Natural killer cell (primary cell): ENCODE data around the gene ATP2C2. TPM values are rescaled to one million over a fixed set of nuclear protein-coding genes. Genes with fewer than 3 reads are reported as not detected.

Source experiments
- ATAC-seq, 3 donors: fragments of 150-1000 bp in 2 of 3; fragments of 200-7000 bp in 1 of 3; cut with Tn5 transposase; 1 replicate in 1 of 3; 2 replicates in 2 of 3; pipeline ENCODE4 v1.10.0; 2021; ENCODE audit warnings: mild to moderate bottlenecking in 2 of 3, moderate library complexity in 2 of 3
- DNase-seq, 2 donors: peaks; one replicate each; pipeline versions ENCODE4 v3.0.0 to v3.0.0-alpha.2; 2013 to 2021; ENCODE audit warnings: mixed read lengths in 1 of 2
- H3K27ac ChIP-seq: one replicate; pipeline ENCODE4 v1.5.1; 2013; ENCODE audit warnings: mild to moderate bottlenecking, low read length
- H3K27me3 ChIP-seq: one replicate; pipeline ENCODE4 v1.6.1; 2013; ENCODE audit warnings: low read length; ENCODE audit not compliant: control insufficient read depth, insufficient read depth
- H3K36me3 ChIP-seq: one replicate; pipeline ENCODE4 v1.6.1; 2013; ENCODE audit warnings: low read length; ENCODE audit not compliant: control insufficient read depth, insufficient read depth
- H3K4me1 ChIP-seq: one replicate; pipeline ENCODE4 v1.6.1; 2013; ENCODE audit warnings: low read length; ENCODE audit not compliant: control insufficient read depth, insufficient read depth
- H3K4me3 ChIP-seq: one replicate; pipeline ENCODE4 v1.5.1; 2013; ENCODE audit warnings: low read length
- H3K9me3 ChIP-seq: one replicate; pipeline ENCODE4 v1.6.1; 2013; ENCODE audit warnings: low read length; ENCODE audit not compliant: control insufficient read depth, insufficient read depth
- H3K27ac Mint-ChIP-seq, 2 donors: one replicate each; pipeline ENCODE4 v1.8.0; 2022; ENCODE audit warnings: mild to moderate bottlenecking in 2 of 2, mixed read lengths in 2 of 2, moderate library complexity in 1 of 2
- H3K27me3 Mint-ChIP-seq, 2 donors: one replicate each; pipeline ENCODE4 v1.8.0; 2022; ENCODE audit warnings: low read depth in 2 of 2, mixed read lengths in 2 of 2
- H3K36me3 Mint-ChIP-seq: one replicate; pipeline ENCODE4 v1.8.0; 2022; ENCODE audit warnings: mixed read lengths
- H3K4me1 Mint-ChIP-seq, 2 donors: one replicate each; pipeline ENCODE4 v1.8.0; 2022; ENCODE audit warnings: mixed read lengths in 2 of 2
- H3K4me3 Mint-ChIP-seq: one replicate; pipeline ENCODE4 v1.8.0; 2022; ENCODE audit warnings: mild to moderate bottlenecking, moderate library complexity, mixed read lengths
- H3K9me3 Mint-ChIP-seq, 2 donors: one replicate each; pipeline ENCODE4 v1.8.0; 2022; ENCODE audit warnings: mixed read lengths in 2 of 2
- WGBS: methylation state at CpG from one replicate; pipeline ENCODE4 v1.1.7; 2013; ENCODE audit warnings: missing lambda C conversion rate; ENCODE audit not compliant: insufficient coverage; 5-methylcytosine and 5-hydroxymethylcytosine counted together
- intact Hi-C: fragments of 100-400 bp; cut with micrococcal nuclease; formaldehyde crosslinking; loops from one replicate; pipeline ENCODE4 v1.14.2; 2022
- total RNA-seq, 4 donors: library from RNA; stranded (reverse); fragments of 120-200 nt in 1 of 4; gene quantifications; one replicate each; pipeline versions ENCODE4 v1.2.3 to v1.2.4, GENCODE V29; 2013 to 2022
- TF ChIP-seq, protein P1 (sequence below): fragments of 200-600 bp; IDR thresholded peaks from one replicate; pipeline ENCODE4 v1.8.0; 2022; ENCODE audit warnings: antibody characterized with exemption

The ATP2C2 gene
- total RNA-seq, 3 donors from 2014 or later (not counting 1 experiment from before 2014, with no cell fraction given): not detected

GRCh38 chr16:84404936-84405639, 36.8 kb downstream of the ATP2C2 start:
- no peak for ATAC-seq

GRCh38 chr16:84406006-84406963, 37.9 kb downstream of the ATP2C2 start:
- H3K4me1 Mint-ChIP-seq: no peaks in the 10 kb centered on the region
- no peak overlapping the region for H3K27ac Mint-ChIP-seq
- no peak overlapping the region for H3K27ac ChIP-seq
- no peaks in the 10 kb centered on the region for H3K36me3 Mint-ChIP-seq
- no peaks in the 10 kb centered on the region for H3K36me3 ChIP-seq
- H3K4me3 ChIP-seq: no peak overlapping the region
- intact Hi-C loops: no loop called here
- H3K27me3 Mint-ChIP-seq: peaks cover 21 to 25% of the 10 kb centered on the region in 2 donors
- H3K27me3 ChIP-seq: peaks cover 2% of the 10 kb centered on the region
- no peaks in the 10 kb centered on the region for H3K4me1 ChIP-seq
- ATAC-seq: no peak
- no peak for DNase-seq
- H3K9me3 Mint-ChIP-seq: no peaks in the 10 kb centered on the region
- TF ChIP-seq, protein P1, sequence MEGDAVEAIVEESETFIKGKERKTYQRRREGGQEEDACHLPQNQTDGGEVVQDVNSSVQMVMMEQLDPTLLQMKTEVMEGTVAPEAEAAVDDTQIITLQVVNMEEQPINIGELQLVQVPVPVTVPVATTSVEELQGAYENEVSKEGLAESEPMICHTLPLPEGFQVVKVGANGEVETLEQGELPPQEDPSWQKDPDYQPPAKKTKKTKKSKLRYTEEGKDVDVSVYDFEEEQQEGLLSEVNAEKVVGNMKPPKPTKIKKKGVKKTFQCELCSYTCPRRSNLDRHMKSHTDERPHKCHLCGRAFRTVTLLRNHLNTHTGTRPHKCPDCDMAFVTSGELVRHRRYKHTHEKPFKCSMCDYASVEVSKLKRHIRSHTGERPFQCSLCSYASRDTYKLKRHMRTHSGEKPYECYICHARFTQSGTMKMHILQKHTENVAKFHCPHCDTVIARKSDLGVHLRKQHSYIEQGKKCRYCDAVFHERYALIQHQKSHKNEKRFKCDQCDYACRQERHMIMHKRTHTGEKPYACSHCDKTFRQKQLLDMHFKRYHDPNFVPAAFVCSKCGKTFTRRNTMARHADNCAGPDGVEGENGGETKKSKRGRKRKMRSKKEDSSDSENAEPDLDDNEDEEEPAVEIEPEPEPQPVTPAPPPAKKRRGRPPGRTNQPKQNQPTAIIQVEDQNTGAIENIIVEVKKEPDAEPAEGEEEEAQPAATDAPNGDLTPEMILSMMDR: no peak
- H3K4me3 Mint-ChIP-seq: no peak overlapping the region
- H3K9me3 ChIP-seq: no peaks in the 10 kb centered on the region
- 81% methylated on average over 15 of the region's 16 CpGs for WGBS

More at GRCh38 chr16:84404936-84405639, 36.8 kb downstream of the ATP2C2 start:
- Histone ChIP-seq H3K9me3 (no peaks in the 10 kb centered on the region), H3K4me3 (no peak overlapping the region), H3K4me1 (no peaks in the 10 kb centered on the region), H3K36me3 (no peaks in the 10 kb centered on the region), H3K27ac (no peak overlapping the region), H3K27me3 (peaks cover 2% of the 10 kb centered on the region)
- WGBS: 91% methylated on average over 19 of the region's 19 CpGs
- no peaks in the 10 kb centered on the region for H3K36me3 Mint-ChIP-seq
- H3K4me3 Mint-ChIP-seq: no peak overlapping the region
- DNase-seq: no peak
- intact Hi-C loops: no loop called here
- TF ChIP-seq, protein P1: no peak
- no peaks in the 10 kb centered on the region for H3K9me3 Mint-ChIP-seq
- H3K27ac Mint-ChIP-seq: no peak overlapping the region
- H3K27me3 Mint-ChIP-seq: peaks cover 23 to 25% of the 10 kb centered on the region in 2 donors
- no peaks in the 10 kb centered on the region for H3K4me1 Mint-ChIP-seq

DNA sequence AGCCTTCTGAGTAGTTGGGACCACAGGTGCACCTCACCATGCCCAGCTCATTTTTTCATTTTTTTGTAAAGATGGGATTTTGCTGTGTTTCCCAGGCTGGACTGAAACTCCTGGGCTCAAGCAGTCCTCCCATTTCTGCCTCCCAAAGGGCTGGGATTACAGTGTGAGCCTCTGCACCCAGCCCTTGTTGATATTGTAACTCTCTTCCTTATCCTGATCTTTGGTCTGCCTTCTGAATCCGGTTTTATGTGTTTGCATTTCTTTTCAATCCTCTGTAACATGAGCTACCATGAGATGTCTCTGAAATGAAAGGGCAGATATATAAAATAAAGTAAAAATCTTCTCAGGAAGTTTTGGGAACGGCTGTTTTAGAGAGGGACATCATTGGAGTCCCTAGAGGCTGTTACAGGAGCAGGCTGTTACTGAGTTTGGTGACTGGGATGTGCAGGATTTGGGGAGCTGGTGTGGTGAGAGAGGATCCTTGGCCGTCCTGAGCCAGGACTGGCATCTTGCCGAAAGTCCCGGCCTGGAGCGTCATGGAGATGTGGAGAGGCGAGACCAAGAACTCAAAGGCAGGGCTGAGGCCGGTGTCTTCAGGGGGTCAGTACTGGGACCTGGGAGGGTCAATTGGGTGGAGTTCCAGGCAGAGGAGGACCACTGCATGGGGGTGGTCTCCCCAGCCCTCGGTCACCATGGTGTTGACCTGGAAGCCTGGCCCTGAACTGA, 39.4 kb downstream of the ATP2C2 start:
- ATAC-seq: no peak
- Histone ChIP-seq H3K4me3 (no peak overlapping the region), H3K4me1 (no peaks in the 10 kb centered on the region), H3K27me3 (peaks cover 2% of the 10 kb centered on the region), H3K9me3 (no peaks in the 10 kb centered on the region), H3K27ac (no peak overlapping the region), H3K36me3 (no peaks in the 10 kb centered on the region)
- no peak overlapping the region for H3K4me3 Mint-ChIP-seq
- no peak for DNase-seq
- H3K36me3 Mint-ChIP-seq: no peaks in the 10 kb centered on the region
- TF ChIP-seq, protein P1: no peak
- peaks cover 11 to 15% of the 10 kb centered on the region in 2 donors for H3K27me3 Mint-ChIP-seq
- H3K27ac Mint-ChIP-seq: no peak overlapping the region
- no peaks in the 10 kb centered on the region for H3K4me1 Mint-ChIP-seq
- intact Hi-C loops: no loop called here
- no peaks in the 10 kb centered on the region for H3K9me3 Mint-ChIP-seq
- WGBS: 86% methylated on average over 8 of the region's 9 CpGs
